H9 (cell line): Measurements from ENCODE around the gene HOXD13. TPM values are rescaled to one million over a fixed set of nuclear protein-coding genes. Genes with fewer than 3 reads are reported as not detected.
A peak's percentile ranks its signal among the peaks of the same experiment; 100 is the strongest.

Experiments used
- DNase-seq: peaks from one replicate; pipeline ENCODE4 v3.0.0-alpha.2; 2017
- H2AFZ ChIP-seq: one replicate; pipeline ENCODE4 v1.6.1; 2013; ENCODE audit warnings: mild to moderate bottlenecking, low read length, control low read depth, moderate library complexity
- H2AK5ac ChIP-seq: 2 replicates; pipeline ENCODE4 v1.6.1; 2013; ENCODE audit warnings: low read length, control low read depth, mixed read lengths; ENCODE audit not compliant: insufficient read length
- H2BK120ac ChIP-seq: one replicate; pipeline ENCODE4 v1.6.1; 2013; ENCODE audit warnings: low read depth, mild to moderate bottlenecking, low read length, control low read depth, inconsistent platforms; ENCODE audit not compliant: poor library complexity, severe bottlenecking
- H2BK12ac ChIP-seq: 2 replicates; pipeline ENCODE4 v1.6.1; 2013; ENCODE audit warnings: low read length, control low read depth, mixed read lengths, low read depth; ENCODE audit not compliant: insufficient read length
- H2BK15ac ChIP-seq: 2 replicates; pipeline ENCODE4 v1.6.1; 2013; ENCODE audit warnings: low read depth, low read length, control low read depth
- H2BK20ac ChIP-seq: one replicate; pipeline ENCODE4 v1.6.1; 2013; ENCODE audit warnings: low read depth, mild to moderate bottlenecking, low read length, control low read depth, inconsistent platforms; ENCODE audit not compliant: poor library complexity, severe bottlenecking
- H2BK5ac ChIP-seq: 2 replicates; pipeline ENCODE4 v1.6.1; 2013; ENCODE audit warnings: low read length, control low read depth, mixed read lengths; ENCODE audit not compliant: insufficient read length
- H3K14ac ChIP-seq: 2 replicates; pipeline ENCODE4 v1.6.1; 2013; ENCODE audit warnings: low read length, control low read depth; ENCODE audit not compliant: insufficient read depth
- H3K18ac ChIP-seq: 2 replicates; pipeline ENCODE4 v1.6.1; 2013; ENCODE audit warnings: low read depth, mild to moderate bottlenecking, mixed read lengths, low read length, control low read depth; ENCODE audit not compliant: insufficient read length
- H3K23ac ChIP-seq: 2 replicates; pipeline ENCODE4 v1.6.1; 2013; ENCODE audit warnings: low read length, control low read depth, mixed read lengths, low read depth; ENCODE audit not compliant: insufficient read length
- H3K23me2 ChIP-seq: 2 replicates; pipeline ENCODE4 v1.6.1; 2013; ENCODE audit warnings: low read depth, mild to moderate bottlenecking, mixed read lengths, low read length, control low read depth; ENCODE audit not compliant: insufficient read length, poor library complexity, severe bottlenecking
- H3K27ac ChIP-seq: 2 replicates; pipeline ENCODE4 v1.5.1; 2013; ENCODE audit warnings: low read length, control low read depth, mixed read lengths, low read depth; ENCODE audit not compliant: insufficient read length
- H3K27me3 ChIP-seq: 2 replicates; pipeline ENCODE4 v1.6.1; 2013; ENCODE audit warnings: low read length, control low read depth, inconsistent platforms; ENCODE audit not compliant: insufficient read depth
- H3K4ac ChIP-seq: 2 replicates; pipeline ENCODE4 v1.6.1; 2013; ENCODE audit warnings: low read depth, mild to moderate bottlenecking, control low read depth, inconsistent platforms, low read length, moderate library complexity
- H3K4me1 ChIP-seq: 2 replicates; pipeline ENCODE4 v1.6.1; 2013; ENCODE audit warnings: low read length, control low read depth, inconsistent platforms; ENCODE audit not compliant: insufficient read depth
- H3K4me2 ChIP-seq: 2 replicates; pipeline ENCODE4 v1.6.1; 2013; ENCODE audit warnings: low read length, control low read depth, mixed read lengths; ENCODE audit not compliant: insufficient read length, insufficient read depth
- H3K56ac ChIP-seq: 2 replicates; pipeline ENCODE4 v1.6.1; 2013; ENCODE audit warnings: low read depth, mild to moderate bottlenecking, mixed read lengths, low read length, control low read depth; ENCODE audit not compliant: insufficient read length
- H3K79me1 ChIP-seq: 2 replicates; pipeline ENCODE4 v1.6.1; 2013; ENCODE audit warnings: low read depth, mild to moderate bottlenecking, moderate library complexity, low read length, control low read depth, inconsistent platforms; ENCODE audit not compliant: insufficient read depth, poor library complexity, severe bottlenecking
- H3K79me2 ChIP-seq: 2 replicates; pipeline ENCODE4 v1.6.1; 2013; ENCODE audit warnings: low read length, control low read depth, inconsistent platforms; ENCODE audit not compliant: insufficient read depth
- H3K9ac ChIP-seq: 2 replicates; pipeline ENCODE4 v1.6.1; 2013; ENCODE audit warnings: low read length, control low read depth, mixed read lengths; ENCODE audit not compliant: insufficient read length; ENCODE audit errors: extremely low read depth
- H3K9me3 ChIP-seq: one replicate; pipeline ENCODE4 v1.6.1; 2013; ENCODE audit warnings: low read depth, low read length, inconsistent platforms; ENCODE audit not compliant: control insufficient read depth
- H3T11ph ChIP-seq: one replicate; pipeline ENCODE4 v1.6.1; 2013; ENCODE audit warnings: mild to moderate bottlenecking, low read length, control low read depth, inconsistent platforms
- H4K20me1 ChIP-seq: one replicate; pipeline ENCODE4 v1.6.1; 2013; ENCODE audit not compliant: control insufficient read depth, insufficient read length, insufficient read depth
- H4K5ac ChIP-seq: 2 replicates; pipeline ENCODE4 v1.6.1; 2013; ENCODE audit warnings: low read depth, mild to moderate bottlenecking, mixed read lengths, low read length, control low read depth; ENCODE audit not compliant: insufficient read length
- H4K8ac ChIP-seq: replicated peaks from 2 replicates; pipeline ENCODE4 v1.6.1; 2013; ENCODE audit warnings: low read length, control low read depth, mixed read lengths, low read depth; ENCODE audit not compliant: insufficient read length
- H4K91ac ChIP-seq: 2 replicates; pipeline ENCODE4 v1.6.1; 2013; ENCODE audit warnings: low read depth, mild to moderate bottlenecking, moderate library complexity, mixed read lengths, low read length, control low read depth; ENCODE audit not compliant: insufficient read length
- H3K27ac Mint-ChIP-seq, 3 experiments: 2 replicates in 2 of 3; 3 replicates in 1 of 3; pipeline ENCODE4 v1.8.0; 2020 to 2021; ENCODE audit warnings: mixed read lengths in 3 of 3, mild to moderate bottlenecking in 1 of 3, moderate library complexity in 1 of 3
- H3K27me3 Mint-ChIP-seq: 2 replicates; pipeline ENCODE4 v1.8.0; 2021; ENCODE audit warnings: low read depth, mild to moderate bottlenecking, moderate library complexity, mixed read lengths
- H3K36me3 Mint-ChIP-seq, 3 experiments: 2 replicates in 2 of 3; 3 replicates in 1 of 3; pipeline ENCODE4 v1.8.0; 2020 to 2021; ENCODE audit warnings: low read depth in 3 of 3, mixed read lengths in 3 of 3; ENCODE audit not compliant: insufficient read depth in 1 of 3
- H3K4me1 Mint-ChIP-seq, 2 experiments: 2 replicates each; pipeline ENCODE4 v1.8.0; 2020; ENCODE audit warnings: mixed read lengths in 2 of 2
- H3K4me3 Mint-ChIP-seq, 2 experiments: 2 replicates in 1 of 2; 3 replicates in 1 of 2; pipeline ENCODE4 v1.8.0; 2020 to 2021; ENCODE audit warnings: mild to moderate bottlenecking in 2 of 2, mixed read lengths in 2 of 2, moderate library complexity in 1 of 2
- H3K9me3 Mint-ChIP-seq, 2 experiments: 2 replicates in 1 of 2; 3 replicates in 1 of 2; pipeline ENCODE4 v1.8.0; 2020; ENCODE audit warnings: mild to moderate bottlenecking in 2 of 2, mixed read lengths in 2 of 2, moderate library complexity in 1 of 2
- CTCF ChIP-seq: fragments of 200-600 bp; sonication (generic); conservative IDR thresholded peaks from 3 replicates; pipeline ENCODE4 v1.8.0; 2021; ENCODE audit warnings: antibody characterized with exemption, mild to moderate bottlenecking
- WGBS: extraction: QIAGEN DNeasy Blood & Tissue Kit; methylation state at CpG from one replicate; pipeline ENCODE4 v1.1.7; 2013; ENCODE audit warnings: missing lambda C conversion rate, low lambda C conversion rate, mixed read lengths; ENCODE audit not compliant: insufficient read length; ENCODE audit errors: extremely low coverage; 5-methylcytosine and 5-hydroxymethylcytosine counted together
- total RNA-seq: library from RNA; stranded (reverse); gene quantifications from 2 replicates; pipeline ENCODE4 v1.2.1, GENCODE V29; 2021

The HOXD13 gene
- total RNA-seq, 1 experiment from 2014 or later: not detected

- Histone ChIP-seq H3K9me3 (no peaks in the 10 kb centered on the region), H3K4me2 (no peak overlapping the region), H2BK12ac (no peak overlapping the region), H3K79me2 (no peaks in the 10 kb centered on the region), H3K23me2 (peaks cover 5% of the 10 kb centered on the region), H3K27ac (no peak overlapping the region), H3K56ac (no peak overlapping the region), H2BK20ac (no peak overlapping the region), H2AFZ (no peak overlapping the region), H4K20me1 (no peaks in the 10 kb centered on the region), H4K91ac (no peak overlapping the region), H3K23ac (no peak overlapping the region), H4K8ac (no peak overlapping the region), H3K27me3 (peaks cover 89% of the 10 kb centered on the region), H2AK5ac (no peak overlapping the region), H2BK5ac (no peak overlapping the region), H3K14ac (no peak overlapping the region), H3T11ph (no peak overlapping the region), H3K18ac (no peak overlapping the region), H2BK15ac (no peak overlapping the region), H4K5ac (no peak overlapping the region), H3K4ac (no peak overlapping the region), H3K9ac (no peak overlapping the region), H3K79me1 (no peaks in the 10 kb centered on the region), H3K4me1 (peaks cover 3% of the 10 kb centered on the region; the same call in 1 of the 2 replicates), H2BK120ac (no peak overlapping the region)
- Mint-ChIP-seq H3K4me3 (no peak overlapping the region), H3K4me1 (peaks cover 28 to 46% of the 10 kb centered on the region in 2 experiments), H3K36me3 (no peaks in the 10 kb centered on the region; a peak in 2 of 7 replicates), H3K9me3 (peaks cover 5 to 20% of the 10 kb centered on the region in 2 experiments), H3K27me3 (peaks cover 99% of the 10 kb centered on the region), H3K27ac (no peak overlapping the region)
- no CpG with 5 or more reads among the region's 5 CpGs for WGBS
- DNase-seq: peak; percentile 19
- TF ChIP-seq CTCF: no peak
Measured at GRCh38 chr2:176101842-176102241, 9.3 kb downstream of the HOXD13 start.
